Measurements from ENCODE around the gene PEX14.

PEX14 gene

DNA sequence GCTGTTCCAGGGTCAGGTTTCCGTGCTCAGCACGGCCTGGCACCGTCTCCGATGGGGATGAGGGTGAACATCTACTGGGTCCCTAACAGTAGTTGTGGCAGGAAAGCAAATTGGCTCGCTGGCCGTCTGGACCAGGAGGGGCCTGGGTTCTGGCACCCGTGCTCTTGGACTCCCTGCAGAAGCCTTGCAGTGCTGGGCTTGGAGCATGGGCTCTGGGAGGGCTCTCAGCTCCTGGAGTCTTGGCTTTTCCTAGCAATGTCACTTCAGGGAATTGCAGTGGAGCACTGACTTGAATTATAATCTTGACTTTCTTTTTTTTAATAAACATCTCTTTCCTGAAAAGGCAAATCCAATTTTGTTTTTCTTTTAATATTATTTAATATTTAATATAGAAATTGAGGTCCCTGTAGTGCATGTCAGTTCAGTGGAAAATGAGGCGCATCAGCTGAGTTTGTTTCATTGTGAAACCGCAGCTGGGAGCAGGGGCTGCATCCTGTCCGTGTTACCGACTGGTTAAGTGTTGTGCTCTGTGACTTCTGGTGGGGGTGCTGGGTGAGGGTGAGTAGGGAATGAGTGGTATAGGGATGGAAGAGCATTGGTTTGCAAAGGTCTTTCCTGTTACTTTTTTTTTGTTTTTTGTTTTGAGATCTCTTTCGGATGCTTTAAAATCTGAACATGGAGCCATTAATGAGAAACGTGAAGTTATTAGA, 64.1 kb downstream of the PEX14 start:
- no peak for DNase-seq (ENCODE audit: low read depth in 3 of 3, low spot score in 1 of 3)

DNA sequence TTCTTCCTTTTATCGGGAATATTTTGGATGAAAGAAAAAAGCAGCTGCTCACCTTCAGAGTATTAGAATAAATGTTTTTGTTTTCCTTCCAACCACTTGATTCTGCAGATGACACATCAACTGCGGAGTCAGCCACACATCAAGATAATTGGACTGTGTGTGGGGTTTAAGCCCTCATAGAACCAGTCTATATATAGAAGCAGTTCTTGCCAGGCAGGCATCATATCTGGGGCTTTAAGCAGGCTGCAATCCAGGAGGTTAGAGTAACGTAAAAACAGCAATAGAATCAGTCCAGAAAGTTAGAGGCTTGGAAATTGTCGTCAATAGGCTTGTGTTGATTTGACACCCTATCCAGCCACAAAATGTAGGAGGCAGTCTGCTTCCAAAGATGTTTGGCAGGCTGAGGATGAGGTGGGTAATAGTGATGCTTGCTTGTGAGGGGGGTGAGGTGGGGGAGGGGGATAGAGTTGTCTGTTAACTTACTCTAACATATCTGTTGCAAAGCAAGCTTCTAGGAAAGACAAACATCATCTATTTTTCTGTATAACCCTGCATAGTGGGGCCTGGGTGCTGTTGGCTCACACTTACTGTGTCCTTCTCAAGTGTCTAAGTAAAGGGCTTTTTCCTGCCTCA, 64.8 kb downstream of the PEX14 start:
- DNase-seq (ENCODE audit: low read depth in 3 of 3, low spot score in 1 of 3), result no peak

GRCh38 chr1:10540277-10541005, 65.7 kb downstream of the PEX14 start:
- DNase-seq (ENCODE audit: low read depth in 3 of 3, low spot score in 1 of 3), result no peak

DNA sequence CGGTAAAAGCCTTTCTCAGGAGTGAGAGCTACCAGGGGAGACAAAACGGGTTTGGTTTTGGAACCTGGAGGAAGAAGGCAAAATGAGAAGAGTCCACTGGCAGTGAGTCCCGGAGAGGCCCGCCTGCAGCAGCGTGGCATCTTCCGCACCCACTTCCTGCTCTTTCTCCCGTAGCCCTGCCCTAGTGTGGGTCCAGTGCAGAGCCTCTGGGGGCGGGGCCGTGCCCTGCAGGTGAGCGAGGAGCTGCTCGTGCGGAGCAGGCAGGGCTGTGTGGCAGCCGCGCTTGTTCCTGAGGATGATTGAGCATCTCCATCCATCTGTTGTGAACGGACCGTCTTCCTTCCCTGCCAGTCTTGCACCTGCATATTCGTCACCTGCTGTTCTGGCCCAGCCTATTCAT, 66.5 kb downstream of the PEX14 start:
- DNase-seq (ENCODE audit: low read depth in 3 of 3, low spot score in 1 of 3), result no peak

DNA sequence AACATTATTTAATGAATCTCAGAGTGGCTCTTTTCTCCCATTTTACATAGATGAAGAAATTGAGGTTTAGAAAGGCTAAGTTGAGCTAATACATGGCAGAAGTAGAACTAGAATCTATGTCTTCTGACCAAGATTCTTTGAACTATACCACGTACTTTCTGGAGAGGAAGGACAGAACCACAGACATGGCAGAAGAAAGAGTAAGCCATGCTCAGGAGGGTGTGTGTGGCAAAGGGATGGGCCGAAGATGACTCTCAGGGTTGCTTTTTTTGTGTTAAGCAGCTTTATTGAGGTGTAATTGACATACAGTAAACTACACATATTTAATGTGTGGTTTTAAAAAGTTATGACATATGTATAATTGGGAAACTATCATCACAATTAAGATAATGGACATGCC, 69.5 kb downstream of the PEX14 start:
- no peak for DNase-seq (ENCODE audit: low read depth in 3 of 3, low spot score in 1 of 3)

- no peak for DNase-seq (ENCODE audit: low read depth in 3 of 3, low spot score in 1 of 3)
Observed at GRCh38 chr1:10546896-10547295, 72.1 kb downstream of the PEX14 start.

DNA sequence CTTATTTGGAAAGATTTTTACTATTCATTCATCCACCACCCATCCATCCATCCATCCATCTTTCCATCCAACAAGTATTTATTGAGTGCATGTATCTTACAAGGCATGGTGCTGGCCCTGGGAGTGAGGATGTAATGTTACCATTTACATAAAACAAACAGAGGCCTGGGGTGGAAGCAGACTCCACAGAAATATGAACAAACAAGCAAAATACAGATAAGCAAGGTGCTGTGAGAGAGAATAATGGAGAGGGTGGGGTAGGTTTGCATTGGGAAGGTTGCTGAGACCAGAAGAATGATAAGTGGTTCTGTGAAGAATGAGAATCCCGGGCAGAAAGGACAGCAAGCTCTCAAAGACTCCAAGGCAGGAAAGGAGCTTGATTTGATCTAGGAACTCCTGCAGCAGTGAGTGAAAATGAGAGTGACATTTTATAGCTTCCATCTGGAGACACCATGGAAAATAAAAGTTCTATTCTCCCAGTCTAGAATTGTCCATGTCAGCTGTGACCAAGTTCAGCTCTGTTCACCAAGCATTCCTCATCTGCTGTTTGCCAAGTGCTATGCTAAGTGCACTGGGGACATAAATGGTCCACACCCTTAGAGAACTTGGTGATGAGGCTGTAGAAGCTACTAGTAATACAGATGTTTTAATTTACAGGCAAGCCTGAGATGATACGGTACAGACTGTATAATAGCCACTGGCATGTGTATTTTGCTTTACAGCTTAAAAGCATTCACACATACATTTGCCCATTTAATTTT, 75.3 kb downstream of the PEX14 start:
- no peak for DNase-seq (ENCODE audit: low read depth in 3 of 3, low spot score in 1 of 3)

GRCh38 chr1:10553118-10553517, 78.4 kb downstream of the PEX14 start:
- no peak for DNase-seq (ENCODE audit: low read depth in 3 of 3, low spot score in 1 of 3)

DNA sequence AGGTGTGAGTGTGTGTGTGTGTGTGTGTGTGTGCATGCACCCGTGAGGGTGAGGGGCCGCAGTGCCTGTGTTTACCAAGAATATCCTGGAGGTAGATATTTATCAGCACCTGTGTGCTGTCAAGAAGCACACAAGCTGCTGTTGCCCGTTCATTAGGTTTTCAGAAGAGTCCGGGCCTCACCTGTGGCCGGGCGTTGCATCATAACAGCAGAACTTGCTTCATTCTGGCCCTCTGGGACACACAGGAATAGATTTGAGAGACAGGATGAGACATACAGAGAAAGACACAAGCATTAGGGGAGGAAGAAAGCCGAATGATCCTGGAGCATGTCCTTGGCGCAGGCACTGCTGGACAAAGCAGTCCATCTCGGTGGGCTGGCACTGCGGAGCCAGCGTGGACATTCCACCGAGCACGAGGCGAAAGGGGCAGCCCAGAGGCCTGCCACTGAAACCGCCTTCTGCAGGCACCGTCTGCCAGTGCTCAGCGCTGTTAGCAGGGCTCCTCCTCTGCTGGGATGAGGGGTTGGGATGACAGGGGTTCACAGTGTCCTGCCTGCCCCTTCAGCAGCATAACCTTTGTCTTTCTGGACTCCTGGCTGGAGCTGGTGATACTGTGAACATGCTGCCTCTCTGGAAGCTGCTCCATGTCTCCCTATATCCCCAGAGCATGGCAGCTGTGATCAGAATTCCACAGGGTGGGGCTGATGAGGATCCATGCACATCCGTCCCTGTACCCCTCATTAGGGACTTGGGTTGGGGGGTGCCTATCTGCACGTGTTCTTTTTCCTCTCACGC, 81.1 kb downstream of the PEX14 start:
- no peak for DNase-seq (ENCODE audit: low read depth in 3 of 3, low spot score in 1 of 3)

DNA sequence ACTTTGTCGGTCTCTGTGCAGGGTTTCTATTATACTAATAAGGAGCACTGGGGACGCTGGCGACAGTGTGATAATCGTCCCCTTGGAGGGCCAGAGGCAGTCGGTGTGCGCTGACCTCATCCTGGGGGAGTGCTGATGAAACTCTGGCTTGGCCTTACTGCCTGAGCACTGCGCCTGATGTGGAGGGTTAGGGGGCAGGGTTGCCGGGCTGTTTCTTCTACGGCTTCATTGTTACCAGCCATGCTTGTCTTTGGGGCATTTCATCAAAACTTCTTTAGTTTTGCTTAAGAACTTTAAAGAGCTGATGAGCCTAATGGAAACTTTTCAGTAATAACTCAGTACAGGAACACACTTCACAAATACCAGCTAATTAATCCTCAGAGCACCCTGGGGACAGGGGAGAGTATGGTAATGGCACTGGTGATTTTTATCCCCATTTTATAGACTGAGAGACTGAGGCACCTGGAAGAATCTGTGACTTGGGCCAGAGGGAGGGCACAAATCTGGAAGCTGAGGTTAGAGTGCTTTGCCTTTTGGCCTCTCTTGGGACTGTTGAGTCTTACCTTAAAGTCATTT, 81.8 kb downstream of the PEX14 start:
- no peak for DNase-seq (ENCODE audit: low read depth in 3 of 3, low spot score in 1 of 3)

- no peak for DNase-seq (ENCODE audit: low read depth in 3 of 3, low spot score in 1 of 3)
Observed at GRCh38 chr1:10557714-10558113, 83.0 kb downstream of the PEX14 start.

DNA sequence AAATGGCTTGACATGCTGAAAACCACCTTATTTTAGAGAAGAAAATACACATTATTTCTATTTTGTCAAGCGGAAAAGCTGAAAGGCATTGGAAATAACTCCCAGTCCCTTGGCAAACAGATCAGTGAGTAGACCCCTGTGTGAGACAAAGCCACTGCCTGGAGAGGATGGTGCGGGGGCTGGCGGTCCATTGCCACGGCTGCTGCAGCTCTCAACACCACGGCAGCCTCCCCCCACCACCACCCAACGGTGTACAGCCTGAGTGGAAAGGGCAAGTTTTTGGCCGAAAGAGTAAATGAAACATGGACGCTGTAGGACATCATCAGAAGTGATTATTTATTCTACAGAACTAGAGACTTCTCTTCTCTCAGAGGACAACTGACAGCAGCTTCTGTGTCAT, 84.6 kb downstream of the PEX14 start:
- DNase-seq (ENCODE audit: low read depth in 3 of 3, low spot score in 1 of 3), result no peak

- DNase-seq (ENCODE audit: low read depth in 3 of 3, low spot score in 1 of 3), result no peak
Observed at GRCh38 chr1:10561497-10561896, 86.7 kb downstream of the PEX14 start.

DNA sequence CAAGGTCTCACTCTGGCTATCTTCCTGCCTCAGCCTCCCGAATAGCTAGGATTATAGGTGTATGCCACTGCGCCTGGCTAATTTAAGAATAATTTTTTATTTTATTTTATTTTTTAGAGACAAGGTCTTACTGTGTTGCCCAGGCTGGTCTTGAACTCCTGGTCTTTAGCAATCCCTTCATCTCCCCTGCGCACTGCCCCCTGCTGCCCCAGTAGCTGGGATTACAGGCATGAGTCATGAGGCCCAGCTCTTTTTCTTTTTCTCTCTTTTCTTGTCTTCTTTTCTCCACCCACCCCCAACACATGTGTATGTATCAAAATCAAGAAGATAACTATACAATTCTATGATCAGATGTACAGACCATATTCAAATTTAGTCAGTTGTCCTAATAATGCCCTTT, 87.2 kb downstream of the PEX14 start:
- DNase-seq (ENCODE audit: low read depth in 3 of 3, low spot score in 1 of 3), result no peak

DNA sequence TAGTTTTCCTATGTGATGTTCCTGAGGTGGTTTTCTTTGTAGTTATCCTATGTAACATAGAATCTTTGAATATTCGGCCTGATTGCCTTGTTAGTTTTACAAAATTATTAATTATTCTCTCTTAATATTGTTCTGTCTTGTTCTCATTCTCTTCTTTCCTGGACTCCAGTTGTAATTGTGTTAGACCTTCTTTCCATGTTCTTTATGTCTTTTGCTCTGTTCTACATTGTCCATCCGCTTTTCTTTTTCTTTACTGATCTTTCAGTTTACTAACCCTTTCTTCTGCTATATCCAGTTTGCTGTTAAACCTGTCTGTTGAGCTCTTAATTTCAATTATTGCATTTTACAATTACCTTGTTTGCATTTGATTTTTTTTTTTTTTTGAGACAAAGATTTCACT, 89.3 kb downstream of the PEX14 start:
- no peak for DNase-seq (ENCODE audit: low read depth in 3 of 3, low spot score in 1 of 3)

GRCh38 chr1:10569531-10569930, 94.8 kb downstream of the PEX14 start:
- no peak for DNase-seq (ENCODE audit: low read depth in 3 of 3, low spot score in 1 of 3)

DNA sequence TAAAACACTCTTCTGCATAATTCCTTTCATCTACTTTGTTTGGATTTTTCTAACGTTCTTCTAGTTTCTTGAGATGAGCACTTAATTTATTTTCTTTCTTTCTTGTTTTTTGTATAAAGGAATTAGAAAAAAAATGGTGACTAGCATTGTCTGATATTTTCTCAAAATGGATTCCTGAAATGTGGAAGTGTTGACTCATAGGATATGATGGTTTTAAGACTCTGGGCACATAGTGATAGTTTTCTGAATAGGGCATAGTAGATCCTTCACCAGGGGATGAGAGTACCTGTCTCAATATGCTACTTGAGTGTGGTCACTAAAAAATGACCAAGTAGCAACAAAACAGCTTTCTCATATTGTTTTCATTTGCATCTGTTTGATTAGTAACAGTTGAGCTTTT, 100.9 kb downstream of the PEX14 start:
- DNase-seq (ENCODE audit: low read depth in 3 of 3, low spot score in 1 of 3), result no peak

DNA sequence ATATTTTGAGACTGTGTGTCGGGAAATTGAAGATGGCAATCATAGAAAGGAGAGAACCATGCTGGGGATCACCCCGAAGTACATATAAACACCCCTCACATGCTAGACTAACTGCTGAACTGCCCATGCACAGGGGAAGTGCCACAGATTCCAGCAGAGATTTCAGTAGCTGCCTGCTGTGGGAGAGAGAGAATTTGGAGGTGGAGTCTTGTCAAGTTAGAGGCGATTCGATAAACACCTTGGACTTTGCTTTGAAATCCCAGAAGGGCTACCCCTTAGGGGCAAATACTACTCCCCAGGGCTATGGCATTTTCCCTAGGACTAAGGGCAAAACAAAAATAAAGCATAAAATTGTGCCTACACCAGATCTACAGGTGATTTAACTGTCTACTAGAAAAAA, 103.3 kb downstream of the PEX14 start:
- no peak for DNase-seq (ENCODE audit: low read depth in 3 of 3, low spot score in 1 of 3)

DNA sequence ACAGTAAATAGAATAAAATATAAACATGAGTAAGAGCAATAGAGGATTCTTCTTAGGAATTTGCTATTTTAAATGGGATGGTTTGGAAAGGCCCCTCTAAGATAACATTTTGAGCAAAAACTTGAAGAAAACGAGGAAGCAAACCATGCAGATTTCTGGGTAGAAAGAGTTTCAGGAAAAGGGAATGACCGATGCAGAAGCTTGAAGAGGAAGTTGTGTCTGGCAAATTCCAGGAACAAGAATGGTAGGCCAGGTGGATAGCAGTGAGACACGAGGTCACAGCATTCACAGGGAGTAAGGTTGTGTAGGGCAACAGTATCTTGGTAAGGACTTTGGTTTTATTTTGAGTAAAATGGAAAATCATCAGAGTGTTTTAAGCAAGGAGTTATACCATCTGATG, 108.9 kb downstream of the PEX14 start:
- DNase-seq (ENCODE audit: low read depth in 3 of 3, low spot score in 1 of 3), result no peak

GRCh38 chr1:10585242-10585641, 110.5 kb downstream of the PEX14 start:
- DNase-seq (ENCODE audit: low read depth in 3 of 3, low spot score in 1 of 3), result no peak

GRCh38 chr1:10586125-10586524, 111.4 kb downstream of the PEX14 start:
- DNase-seq (ENCODE audit: low read depth in 3 of 3, low spot score in 1 of 3), result no peak
